HG03159 (cell line): ENCODE measurements around the gene MTERF2.

Experiments
- ATAC-seq: cut with Tn5 transposase; IDR thresholded peaks from one replicate; pipeline ENCODE4 v1.9.1; 2021; ENCODE audit warnings: mild to moderate bottlenecking, moderate library complexity; ENCODE audit not compliant: unreplicated experiment

Gene MTERF2

DNA sequence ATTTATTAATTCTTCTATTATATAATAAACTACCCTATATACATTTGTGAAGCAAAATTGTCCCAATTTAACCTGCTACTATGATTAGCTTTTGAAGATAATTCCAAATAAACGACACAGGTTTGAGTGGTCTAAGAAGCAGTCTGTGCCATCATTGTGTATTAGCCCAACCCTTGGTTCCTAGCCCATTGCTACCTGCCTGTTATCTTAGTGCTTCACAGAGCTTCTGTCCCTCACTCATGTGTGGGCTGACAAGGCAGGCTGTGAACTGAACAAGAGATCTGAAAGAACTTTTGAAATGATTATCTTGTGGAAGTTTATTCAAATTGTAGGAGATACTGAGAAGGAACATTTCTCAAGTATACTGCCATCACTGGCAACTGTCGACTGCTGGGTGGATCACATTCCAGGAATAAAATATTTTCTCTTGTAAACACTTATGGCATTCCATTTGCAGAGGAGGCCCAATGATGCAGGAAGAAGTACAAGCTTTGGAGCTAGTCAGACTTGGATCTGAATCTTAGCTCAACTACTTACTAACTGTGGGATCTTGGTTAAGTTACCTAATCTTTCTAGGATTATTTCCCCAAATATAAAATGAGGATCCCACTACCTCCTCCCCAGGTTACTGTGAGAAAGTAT lies 7.8 kb upstream of the MTERF2 start:
- ATAC-seq = no peak

DNA sequence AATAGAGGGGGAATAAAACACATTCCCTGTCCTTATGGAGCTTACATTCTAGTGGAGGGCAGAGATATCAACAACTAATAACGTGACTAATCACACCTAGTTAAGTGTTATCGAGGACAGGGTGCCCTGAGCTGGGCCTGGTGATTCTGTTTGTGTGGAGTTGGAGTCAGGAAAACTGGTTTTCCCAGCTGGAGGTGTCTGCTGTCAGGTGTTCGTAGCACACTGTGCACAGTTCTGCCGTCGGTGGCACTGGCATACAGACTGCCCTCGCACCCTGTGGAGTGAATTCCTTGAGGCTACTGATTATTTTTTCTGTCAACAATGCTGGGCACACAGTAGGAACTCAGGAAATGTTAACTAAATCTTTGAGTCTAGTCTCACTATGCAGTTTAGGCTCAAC lies 900 bp upstream of the MTERF2 start:
- ATAC-seq = no peak

DNA sequence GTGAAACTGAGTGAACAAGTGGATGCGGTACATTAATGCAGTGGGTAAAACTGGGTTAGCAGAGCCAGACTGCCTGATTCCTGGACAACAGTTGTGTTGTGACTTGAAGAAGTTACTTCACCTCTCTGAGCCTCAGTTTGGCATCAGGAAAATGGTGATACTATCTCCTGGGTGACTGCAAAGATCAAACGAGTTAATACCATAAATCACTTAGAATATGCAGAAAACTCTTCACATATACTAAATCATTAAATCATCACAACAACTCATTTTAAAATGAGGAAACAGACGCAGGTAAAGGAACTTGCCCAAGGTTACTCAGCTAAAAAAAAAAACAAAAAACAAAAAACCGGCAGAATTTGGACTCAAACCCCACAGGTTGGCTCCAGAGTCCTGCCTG lies 811 bp downstream of the MTERF2 start:
- ATAC-seq = no peak

DNA sequence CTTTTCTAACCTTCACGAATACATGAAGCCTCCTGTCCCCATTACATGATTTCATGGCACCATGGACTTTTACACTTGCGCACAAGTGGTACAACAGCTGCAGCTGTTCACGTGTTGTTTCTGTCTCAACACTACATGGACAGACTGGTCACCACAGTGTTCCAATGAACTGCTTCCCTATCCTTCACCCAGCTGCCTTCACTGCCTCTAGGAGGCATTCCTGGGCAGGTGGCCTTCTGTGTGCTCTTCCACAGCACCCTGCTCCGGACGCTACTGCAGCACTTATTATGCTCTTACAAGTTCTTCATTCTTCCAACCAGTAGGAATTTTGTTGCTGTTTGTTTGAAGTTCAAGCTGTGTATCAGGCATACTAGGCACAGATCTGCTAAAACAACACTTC lies 1.5 kb downstream of the MTERF2 start:
- no peak for ATAC-seq

DNA sequence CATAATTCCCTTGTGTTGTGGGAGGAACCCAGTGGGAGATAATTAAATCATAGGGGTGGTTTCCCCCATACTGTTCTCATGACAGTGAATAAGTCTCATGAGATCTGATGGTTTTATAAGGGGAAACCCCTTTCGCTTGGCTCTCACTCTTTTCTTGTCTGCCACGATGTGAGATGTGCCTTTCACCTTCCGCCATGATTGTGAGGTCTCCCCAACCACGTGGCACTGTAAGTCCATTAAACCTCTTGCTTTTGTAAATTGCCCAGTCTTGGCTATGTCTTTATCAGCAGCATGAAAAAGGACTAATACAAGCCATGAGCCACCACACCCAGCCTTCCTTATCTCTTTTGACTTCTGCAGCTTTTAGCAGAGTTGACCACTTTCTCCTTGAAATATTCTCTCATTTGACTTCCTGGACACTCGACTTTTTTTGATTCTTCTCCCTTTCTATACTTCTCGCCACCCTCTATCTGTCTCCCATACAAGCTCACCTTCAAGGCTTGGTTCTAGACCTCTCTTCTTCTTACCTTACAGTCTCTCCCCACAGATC lies 2.3 kb downstream of the MTERF2 start:
- ATAC-seq = no peak

DNA sequence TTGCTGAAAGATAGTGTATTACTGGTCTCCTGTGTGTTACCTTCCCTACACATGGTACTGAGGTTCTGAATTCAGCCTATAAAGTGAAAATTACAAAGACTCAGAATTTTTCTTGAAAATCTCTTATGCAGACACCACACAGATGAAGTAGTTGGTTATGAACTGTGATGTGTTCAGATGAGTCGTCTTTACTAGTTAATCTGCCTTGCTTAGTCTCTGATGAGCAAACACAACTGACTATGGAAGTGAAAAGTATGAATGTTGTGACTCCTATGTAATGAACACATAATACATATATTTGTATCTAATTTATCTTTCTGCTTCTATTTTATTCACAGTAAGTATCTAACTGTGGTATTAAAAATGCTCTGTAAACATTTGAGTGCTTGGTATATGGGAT lies 4.7 kb downstream of the MTERF2 start:
- no peak for ATAC-seq

DNA sequence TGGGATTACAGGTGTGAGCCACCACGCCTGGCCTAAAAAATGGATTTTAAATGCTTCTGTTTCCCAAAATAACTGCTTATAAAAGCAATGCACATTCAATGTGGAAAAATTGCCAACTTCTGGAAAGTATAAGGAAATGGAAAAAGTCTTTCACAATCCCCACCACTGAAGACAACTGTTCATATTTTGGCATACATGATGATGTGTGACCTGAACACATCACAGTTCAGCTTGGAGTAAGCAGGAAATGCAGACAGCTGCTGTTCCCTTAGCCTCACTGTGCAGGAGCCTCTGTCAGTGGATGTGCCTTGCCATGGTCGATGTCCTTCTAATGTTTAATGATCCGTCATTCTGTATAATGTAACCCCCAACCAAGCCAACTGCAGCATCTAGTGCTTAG lies 5.2 kb downstream of the MTERF2 start:
- ATAC-seq = no peak

DNA sequence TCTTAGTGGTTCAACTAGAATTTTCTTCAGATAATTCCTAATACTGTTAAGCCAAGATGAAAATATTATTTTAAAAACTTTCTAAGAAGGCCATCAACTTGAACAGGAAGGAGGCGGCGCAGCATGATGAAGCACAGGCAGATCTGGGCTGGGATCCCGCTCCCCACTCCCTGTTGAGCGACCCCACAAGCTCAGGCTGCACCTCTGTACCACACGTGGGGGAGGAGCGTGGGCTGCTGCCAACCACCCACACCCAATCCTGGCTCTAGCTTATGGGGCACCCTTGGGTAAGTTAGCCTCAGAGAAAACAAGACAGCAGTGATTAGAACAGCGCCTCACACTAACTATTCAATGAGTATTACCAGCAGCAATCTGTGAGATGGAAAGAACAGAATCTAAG lies 6.0 kb downstream of the MTERF2 start:
- no peak for ATAC-seq

DNA sequence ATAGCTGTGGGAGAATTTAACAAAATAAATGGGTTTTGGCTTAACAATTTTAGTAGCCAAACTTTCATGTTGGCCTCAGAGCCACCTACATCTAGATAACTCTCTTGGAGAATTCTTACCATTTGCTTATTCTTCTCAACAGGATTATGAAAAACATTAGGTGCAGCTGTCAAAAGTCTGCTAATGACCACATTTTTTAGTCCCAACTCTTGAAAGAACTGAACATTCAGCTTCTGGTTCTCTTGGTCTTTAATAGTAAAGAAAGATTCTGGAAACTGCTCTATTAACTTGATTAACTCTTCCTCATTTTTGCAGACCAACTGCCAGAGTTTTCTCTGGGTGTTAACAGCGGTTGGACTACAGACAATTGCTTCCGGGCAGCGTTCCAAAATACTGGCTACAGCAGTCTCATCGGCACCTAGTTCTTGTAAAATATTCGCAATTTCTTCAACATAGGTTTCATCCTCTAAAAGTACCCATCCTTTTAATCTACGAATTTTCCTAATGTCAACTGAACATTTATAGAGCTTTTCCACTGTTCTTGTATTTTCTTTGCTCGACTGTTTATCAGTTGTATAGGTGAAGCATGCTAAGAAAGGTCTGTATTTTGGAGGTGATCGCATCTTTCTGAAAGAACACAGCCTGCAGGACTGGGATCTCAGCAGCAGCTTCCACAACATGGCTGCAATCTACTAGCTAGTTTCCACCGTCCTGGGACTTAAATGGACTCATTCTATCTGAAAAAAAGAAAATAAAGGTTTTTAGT lies 8.7 kb downstream of the MTERF2 start:
- no peak for ATAC-seq

DNA sequence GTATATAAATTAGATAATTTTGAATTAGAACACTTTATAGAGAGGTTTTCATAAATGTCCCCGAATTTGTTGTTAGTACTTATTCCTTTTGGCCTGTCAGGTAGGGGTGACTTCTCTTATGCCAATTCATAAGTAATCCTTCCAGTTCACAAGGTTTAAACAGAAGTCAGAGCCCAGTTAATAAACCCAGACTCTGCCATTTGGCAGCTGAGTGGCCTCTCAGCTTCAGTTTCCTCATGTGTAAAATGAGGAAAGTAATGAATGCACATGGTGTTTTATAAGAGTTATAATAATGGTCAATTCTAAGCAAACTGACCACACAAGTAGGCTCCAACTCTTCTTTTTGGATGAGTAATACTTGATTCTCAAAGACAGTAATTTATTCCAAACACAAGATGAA lies 10.3 kb downstream of the MTERF2 start:
- ATAC-seq = no peak

DNA sequence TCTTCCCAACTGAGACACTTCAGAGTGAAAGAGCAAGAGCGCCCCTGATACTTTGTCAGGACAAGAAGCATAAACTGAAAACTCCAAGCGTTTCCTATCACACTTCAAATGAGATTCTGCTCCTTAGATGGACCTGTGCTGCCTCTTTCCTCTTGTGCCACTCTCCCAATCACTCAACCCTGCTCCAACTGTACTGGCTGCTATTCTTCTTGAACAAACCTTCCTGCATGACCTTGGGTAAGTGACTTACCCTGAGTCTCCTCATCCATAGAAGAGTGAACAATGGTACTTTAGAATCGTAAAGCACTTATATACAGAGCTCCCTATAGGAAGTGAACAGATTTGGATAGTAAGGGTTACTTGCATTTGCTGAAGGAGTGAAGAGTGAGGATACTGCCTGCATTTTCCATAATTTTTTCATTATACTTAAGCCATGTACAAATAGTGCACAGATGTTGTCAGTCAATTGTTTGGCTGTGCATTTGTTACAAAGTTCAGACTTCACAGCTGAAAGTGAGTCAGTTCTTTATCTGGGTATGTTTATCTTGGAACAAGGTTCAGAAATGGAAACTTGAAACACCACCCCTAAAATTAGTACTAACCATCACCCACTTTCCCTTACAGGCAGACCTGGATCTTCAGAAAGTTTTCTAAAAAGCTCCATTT lies 10.8 kb downstream of the MTERF2 start:
- ATAC-seq = no peak

DNA sequence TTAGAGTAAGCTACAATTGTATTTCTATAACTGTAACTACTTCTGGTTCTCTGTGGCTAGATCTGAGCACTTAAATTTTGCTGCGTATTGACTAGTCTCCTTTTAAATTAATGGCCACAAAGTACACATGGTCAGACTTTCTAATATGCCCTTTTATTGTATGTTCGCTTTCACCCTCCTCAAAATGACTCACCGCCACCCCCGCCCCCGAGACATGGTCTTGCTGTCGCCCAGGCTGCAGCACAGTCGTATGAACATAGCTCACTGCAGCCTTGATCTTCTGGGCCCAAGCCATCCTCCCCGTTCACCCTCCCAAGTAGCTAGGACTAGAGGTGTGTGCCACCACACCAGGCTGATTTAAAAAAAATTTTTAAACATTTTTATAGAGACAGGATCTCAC lies 11.8 kb downstream of the MTERF2 start:
- no peak for ATAC-seq

DNA sequence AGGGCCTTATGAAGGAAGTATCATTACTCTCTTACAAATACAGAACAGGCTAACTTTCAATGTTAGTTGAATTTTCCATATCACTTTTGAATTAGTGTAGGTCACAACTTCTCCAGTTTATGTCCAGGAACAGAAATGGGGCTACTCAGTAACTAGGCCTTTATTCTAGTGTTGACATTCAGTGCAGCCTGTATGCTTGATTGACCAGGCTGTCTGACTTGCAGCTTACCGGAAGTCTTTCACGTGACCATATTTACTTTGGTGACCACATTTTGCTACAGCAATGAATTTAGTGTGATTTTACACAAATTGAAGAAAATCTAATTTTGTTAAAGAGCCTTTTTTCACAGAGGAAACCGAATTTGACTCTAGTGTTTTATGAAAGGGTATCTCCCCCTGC lies 12.4 kb downstream of the MTERF2 start:
- peak; percentile 88 for ATAC-seq

DNA sequence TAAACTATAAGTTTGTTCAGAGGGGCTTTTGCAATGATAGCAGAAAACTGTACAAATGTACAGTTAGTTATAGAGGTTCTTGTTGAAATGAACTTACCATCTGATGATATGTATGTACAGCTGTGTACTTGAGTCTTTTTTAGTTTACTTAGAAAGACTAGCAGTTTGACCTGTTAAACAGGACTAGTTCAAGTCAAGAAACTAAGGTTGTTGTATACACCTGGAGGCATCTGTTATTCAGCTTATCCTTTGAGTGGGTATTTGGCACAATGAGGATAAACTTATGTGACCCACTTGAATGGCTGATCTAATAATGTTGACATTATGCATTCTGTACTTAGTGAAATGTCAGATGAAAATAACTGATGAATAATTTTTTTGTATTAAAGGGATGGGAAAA lies 13.4 kb downstream of the MTERF2 start:
- no peak for ATAC-seq

DNA sequence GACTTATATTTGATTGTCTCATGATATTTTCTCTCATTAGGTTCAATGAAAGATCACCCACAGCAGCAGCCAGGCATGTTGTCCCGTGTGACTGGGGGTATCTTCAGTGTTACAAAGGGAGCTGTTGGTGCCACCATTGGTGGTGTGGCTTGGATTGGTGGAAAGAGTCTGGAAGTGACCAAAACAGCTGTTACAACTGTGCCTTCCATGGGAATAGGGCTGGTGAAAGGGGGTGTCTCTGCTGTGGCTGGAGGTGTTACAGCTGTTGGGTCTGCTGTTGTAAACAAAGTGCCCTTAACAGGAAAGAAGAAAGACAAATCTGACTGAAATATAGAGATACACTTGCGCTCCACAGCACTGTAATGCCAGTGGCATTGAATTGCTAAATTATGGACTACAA lies 15.9 kb downstream of the MTERF2 start:
- ATAC-seq = no peak

DNA sequence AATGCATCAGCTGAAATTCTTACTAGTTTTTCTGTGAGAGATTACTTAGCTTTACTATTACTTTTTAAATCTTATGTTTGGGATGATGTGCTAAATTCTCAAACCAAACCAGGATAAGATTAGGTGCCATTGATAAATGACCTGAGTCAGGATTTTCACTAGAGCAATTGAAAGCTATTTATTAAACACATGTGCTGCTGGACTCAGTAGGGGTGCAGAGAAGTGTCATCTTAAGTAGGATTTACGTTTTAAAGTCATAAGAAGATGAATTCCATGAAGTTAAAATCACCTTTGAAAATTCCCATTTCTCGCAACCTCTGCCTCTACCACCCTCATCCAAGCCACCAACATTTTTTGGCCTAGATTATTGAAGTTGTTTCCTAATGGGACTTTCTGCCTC lies 22.4 kb downstream of the MTERF2 start:
- no peak for ATAC-seq

DNA sequence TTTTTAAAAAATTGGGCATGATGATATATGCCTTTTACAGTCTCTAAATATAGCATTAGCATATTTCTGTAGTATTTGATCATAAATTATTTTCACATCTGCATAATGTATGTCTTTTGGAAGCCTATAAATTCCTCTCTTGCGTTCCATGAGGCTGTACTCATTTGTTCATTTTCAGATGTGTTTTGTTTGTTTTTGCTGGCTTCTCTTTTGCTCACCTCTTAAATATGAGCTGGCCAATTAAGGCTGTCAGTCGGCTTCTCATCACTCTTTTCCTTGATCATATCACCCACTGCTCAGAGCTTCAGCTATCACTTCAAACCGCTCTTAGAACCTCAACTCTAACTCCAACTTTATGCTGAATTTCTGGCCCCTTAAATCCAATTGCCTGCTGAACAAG lies 24.7 kb downstream of the MTERF2 start:
- ATAC-seq = no peak

DNA sequence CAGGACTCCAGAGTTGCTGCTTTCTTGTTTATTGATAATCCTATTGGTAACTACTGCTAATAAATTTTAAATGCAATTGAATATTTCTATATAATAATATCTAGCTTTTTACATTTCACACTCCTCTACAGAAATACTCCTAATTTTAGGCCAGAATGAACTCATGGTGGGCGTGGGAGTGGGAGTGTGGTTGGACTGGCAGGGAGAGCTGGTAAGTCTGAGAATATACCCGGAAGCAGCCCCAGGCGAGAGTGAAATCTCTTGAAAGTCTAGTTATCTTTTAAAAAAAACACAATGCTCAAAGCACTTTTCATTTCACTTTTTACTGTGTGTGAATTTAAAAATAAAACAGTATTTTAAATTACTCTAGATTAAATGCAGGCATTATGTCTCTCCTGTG lies 26.5 kb downstream of the MTERF2 start:
- no peak for ATAC-seq

DNA sequence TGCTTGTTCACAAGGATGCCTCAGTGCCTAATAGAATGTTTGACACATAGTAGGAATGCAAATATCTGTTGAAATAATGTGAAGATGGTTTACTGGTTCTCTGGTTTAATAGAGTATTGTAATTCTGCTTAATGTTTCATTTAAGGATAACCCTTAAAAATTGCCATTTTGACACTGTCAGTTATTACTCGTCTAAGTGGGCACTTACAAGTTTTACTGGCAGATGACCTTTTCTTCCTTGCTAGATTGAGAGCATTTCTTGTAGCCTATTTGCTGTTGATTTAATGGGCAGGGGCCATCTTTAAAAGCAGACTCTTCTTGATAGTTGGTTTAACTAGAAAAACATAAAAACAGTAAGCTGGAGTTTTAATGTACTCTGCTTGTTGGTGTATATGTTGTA lies 29.4 kb downstream of the MTERF2 start:
- ATAC-seq = no peak

DNA sequence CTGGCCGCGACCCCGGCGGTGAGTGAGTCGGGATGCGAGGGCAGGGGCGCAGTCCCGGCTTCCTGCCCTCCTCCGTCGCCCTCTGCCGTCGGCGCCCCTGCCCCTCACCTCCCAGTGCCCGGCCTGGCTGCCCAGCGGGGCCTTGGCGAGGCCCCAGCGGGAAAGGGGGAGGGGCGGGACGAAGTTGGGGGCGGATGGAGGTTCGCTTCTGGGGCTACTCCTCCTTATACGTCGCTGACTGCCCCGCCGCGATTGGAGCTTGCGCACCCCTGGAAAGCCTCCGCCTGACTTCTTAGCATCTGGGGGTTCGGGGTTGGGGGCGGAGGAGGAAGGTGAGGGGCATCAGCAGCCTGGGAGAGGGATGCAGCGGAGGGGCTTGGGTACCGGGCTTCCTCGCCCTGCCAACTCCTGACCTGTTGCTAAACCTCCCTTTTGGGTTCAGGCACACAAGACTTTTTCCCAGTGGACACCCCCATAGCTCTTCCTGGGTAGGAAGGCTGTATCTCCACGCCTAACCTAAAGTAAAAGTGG lies 30.8 kb downstream of the MTERF2 start:
- peak; percentile 35 for ATAC-seq

DNA sequence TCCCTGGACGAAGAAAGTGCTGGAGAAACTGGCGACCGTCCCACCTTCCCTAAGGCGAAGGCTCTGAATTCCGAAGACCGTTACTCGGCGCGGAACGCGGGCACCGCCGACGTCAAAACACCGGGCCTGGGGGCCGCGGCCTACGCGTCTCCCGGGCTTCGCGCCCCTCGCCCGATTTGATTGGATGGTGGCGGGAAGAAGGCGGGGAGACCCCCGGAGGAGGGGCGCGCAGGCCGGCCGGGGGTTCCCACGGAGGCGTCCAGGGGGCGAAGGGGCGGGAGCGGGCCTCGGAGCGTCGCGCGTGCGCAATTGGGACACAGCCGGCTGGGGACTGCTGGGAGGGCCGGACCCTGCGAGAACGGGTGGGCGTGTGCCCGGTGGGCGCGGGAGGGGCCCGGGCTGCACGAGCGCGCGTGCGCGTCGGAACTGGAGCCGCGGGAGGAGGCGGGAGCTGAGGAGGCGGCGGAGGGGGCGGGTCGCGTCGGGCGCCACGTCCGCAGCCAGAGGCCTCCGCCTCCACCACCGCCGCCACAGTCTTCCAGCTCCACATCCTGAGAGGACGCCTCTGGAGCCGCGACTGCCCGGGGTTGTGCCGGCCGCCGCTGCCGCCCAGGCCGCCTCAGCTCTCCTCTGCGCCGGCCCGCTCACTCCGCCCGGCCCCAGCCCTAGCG lies 31.4 kb downstream of the MTERF2 start, which contains the start of gene TMEM263:
Gene TMEM263, plus strand, starts transcription at position 531 of the 671 bp plus-strand sequence. CDS start 11,210 bp downstream, outside the sequence.
- peak; percentile 86 for ATAC-seq
